Urinary bladder (tissue), 4 donors: ENCODE results near the gene RDH16. TPM values are rescaled to one million over a fixed set of nuclear protein-coding genes. Genes with fewer than 3 reads are reported as not detected.
"Not testable (repeated sequence)": the region's sequence is repeated elsewhere in the genome, so short reads cannot be mapped to it uniquely, and the experiment has no call there.

Experiments
- DNase-seq: peaks from one replicate; pipeline ENCODE4 v3.0.0-alpha.2; 2015; ENCODE audit errors: extremely low spot score
- H3K27ac ChIP-seq: one replicate; pipeline ENCODE4 v1.5.1; 2013; ENCODE audit warnings: low read depth, mild to moderate bottlenecking, moderate library complexity
- H3K36me3 ChIP-seq: one replicate; pipeline ENCODE4 v1.6.1; 2013; ENCODE audit warnings: mild to moderate bottlenecking, moderate library complexity; ENCODE audit not compliant: insufficient read depth
- H3K4me1 ChIP-seq: one replicate; pipeline ENCODE4 v1.6.1; 2013; ENCODE audit warnings: mild to moderate bottlenecking, moderate library complexity; ENCODE audit not compliant: insufficient read depth
- H3K4me3 ChIP-seq: one replicate; pipeline ENCODE4 v1.5.1; 2013; ENCODE audit warnings: low read depth, low read length
- WGBS: extraction: QIAGEN DNeasy Blood & Tissue Kit; methylation state at CpG from one replicate; pipeline ENCODE4 v1.1.7; 2013; 5-methylcytosine and 5-hydroxymethylcytosine counted together
- polyA plus RNA-seq: library from polyadenylated mRNA; stranded (reverse); fragments of 200-250 nt; gene quantifications from one replicate; pipeline ENCODE4 v1.2.3, GENCODE V29; 2013
- total RNA-seq: library from RNA; depleted of rRNA; stranded (reverse); fragments of >200 nt; gene quantifications from one replicate; pipeline ENCODE4 v1.2.3, GENCODE V29; 2014
- donor health status: healthy with polysubstance abuse.
- donor health status: healthy.

RDH16 gene
- total and polyA plus RNA-seq, 2 donors = 0.32 to 0.58 TPM

DNA sequence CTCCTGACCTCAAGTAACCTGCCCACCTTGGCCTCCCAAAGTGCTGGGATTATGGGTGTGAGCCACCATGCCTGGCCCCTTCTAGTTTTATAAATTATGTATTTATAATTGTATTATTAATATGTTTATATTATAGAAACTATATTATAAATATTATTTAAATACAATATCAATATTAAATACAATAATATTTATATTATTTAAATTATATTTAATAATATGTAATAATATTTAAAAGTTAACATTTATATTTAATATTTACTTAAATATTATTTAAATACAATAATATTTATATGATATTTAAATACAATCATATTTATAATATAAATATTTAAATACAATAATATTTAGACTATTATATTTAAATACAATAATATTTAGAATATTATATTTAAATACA, 43.2 kb downstream of the RDH16 start:
- no peak overlapping the region for H3K4me3 ChIP-seq
- no peaks in the 10 kb centered on the region for H3K36me3 ChIP-seq
- H3K4me1 ChIP-seq = no peaks in the 10 kb centered on the region
- DNase-seq = no peak
- no peak overlapping the region for H3K27ac ChIP-seq

DNA sequence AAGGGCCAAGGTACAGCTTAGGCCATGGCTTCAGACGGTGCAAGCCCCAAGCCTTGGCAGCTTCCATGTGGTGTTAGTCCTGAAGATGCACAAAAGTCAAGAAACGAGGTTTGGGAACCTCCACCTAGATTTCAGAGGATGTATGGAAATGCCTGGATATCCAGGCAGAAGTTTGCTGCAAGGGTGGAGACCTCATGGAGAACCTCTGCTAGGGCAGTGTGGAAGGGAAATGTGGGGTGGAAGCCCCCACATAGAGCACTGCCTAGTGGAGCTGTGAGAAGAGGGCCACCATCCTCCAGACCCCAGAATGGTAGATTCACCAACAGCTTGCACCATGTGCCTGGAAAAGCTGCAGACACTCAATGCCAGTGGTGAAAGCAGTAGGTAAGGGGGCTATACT, 48.0 kb downstream of the RDH16 start:
- 65% methylated on average over 2 of the region's 2 CpGs for WGBS
- not testable (repeated sequence) for DNase-seq, H3K27ac ChIP-seq, H3K36me3 ChIP-seq, H3K4me1 ChIP-seq, H3K4me3 ChIP-seq

DNA sequence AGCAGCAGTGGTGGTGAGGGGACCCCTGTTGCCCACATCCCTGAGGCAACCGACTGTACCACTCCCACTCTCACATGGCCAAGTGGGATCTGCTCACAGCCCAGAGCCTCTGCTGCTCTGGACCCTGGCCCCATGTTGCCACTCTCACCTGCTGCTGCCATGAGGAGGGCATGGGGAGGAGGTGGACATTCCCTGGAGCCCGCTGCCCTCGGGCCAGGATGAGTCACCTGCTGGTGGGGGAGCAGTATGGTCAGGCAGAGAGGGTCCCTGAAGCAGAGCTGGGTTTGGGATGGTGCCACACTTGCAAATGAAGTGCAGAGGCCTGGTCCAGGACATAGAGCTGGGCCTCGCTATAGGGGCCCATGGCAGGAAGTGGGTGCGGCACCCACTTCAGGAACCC, 49.3 kb downstream of the RDH16 start:
- 74% methylated on average over 5 of the region's 5 CpGs for WGBS
- DNase-seq = no peak
- no peak overlapping the region for H3K27ac ChIP-seq
- H3K4me1 ChIP-seq = no peaks in the 10 kb centered on the region
- no peaks in the 10 kb centered on the region for H3K36me3 ChIP-seq
- H3K4me3 ChIP-seq = no peak overlapping the region

DNA sequence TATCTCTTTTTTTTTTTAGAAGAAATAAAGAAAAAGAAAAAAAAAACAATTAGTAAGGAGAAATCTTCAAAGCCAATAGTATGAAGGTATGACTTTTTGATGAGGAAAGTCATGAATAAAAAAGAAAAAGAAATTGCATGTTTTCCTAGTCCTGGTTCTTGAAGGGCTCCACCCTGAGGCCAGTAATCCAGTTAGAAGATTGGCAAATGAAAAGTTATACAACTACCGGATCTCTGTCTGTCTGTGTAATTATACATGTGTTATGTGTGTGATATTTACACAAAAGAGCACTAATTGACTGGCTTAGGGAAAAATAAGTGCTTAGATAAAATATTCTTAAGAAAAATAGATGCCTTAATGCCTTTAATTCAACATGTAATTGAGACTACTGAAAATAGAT, 51.6 kb downstream of the RDH16 start:
- H3K36me3 ChIP-seq = no peaks in the 10 kb centered on the region
- WGBS = 74% methylated on average over 1 of the region's 1 CpG
- H3K4me3 ChIP-seq = no peak overlapping the region
- H3K27ac ChIP-seq = no peak overlapping the region
- no peaks in the 10 kb centered on the region for H3K4me1 ChIP-seq
- no peak for DNase-seq

DNA sequence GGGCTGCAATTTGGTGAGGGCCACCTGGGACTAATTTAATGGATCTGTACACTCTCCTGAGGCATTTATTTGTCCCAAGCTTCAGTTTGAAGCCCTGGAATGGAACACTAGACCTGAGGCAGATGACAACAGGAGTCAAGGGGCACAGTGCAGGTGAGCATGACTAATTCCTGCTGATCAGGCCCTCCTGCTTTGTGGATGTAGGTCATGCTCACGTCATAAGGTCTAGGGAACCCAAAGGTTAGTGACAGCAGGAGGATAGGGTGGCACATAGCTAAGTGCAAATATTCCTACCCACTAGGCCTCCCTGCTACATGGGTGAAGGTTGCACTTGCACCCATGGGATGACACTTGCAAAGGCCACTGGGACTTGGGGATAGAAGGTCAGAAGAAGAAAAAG, 54.0 kb downstream of the RDH16 start:
- DNase-seq = no peak
- H3K27ac ChIP-seq = no peak overlapping the region
- 35% methylated on average over 1 of the region's 1 CpG for WGBS
- no peaks in the 10 kb centered on the region for H3K4me1 ChIP-seq
- no peaks in the 10 kb centered on the region for H3K36me3 ChIP-seq
- H3K4me3 ChIP-seq = no peak overlapping the region

Other genes starting within 250 kb of the RDH16 start
- 1,052 TPM for gene NACA, start 232.3 kb downstream of the RDH16 start, total RNA-seq
- gene NACA, start 232.3 kb downstream of the RDH16 start, polyA plus RNA-seq = 1,683 TPM
- 23.2 TPM for gene PRIM1, start 205.3 kb downstream of the RDH16 start, total RNA-seq
- 6.2 TPM for gene PRIM1, start 205.3 kb downstream of the RDH16 start, polyA plus RNA-seq
- 5.8 TPM for gene HSD17B6, start 194.3 kb downstream of the RDH16 start, total RNA-seq
- gene HSD17B6, start 194.3 kb downstream of the RDH16 start, polyA plus RNA-seq = 91.8 TPM
- gene SDR9C7, start 23.2 kb downstream of the RDH16 start, total RNA-seq = not detected
- gene SDR9C7, start 23.2 kb downstream of the RDH16 start, polyA plus RNA-seq = 0.16 TPM
- 6.8 TPM for gene ZBTB39, start 48.9 kb upstream of the RDH16 start, total RNA-seq
- 4.1 TPM for gene ZBTB39, start 48.9 kb upstream of the RDH16 start, polyA plus RNA-seq
- 21.2 TPM for gene TAC3, start 58.9 kb upstream of the RDH16 start, total RNA-seq
- gene TAC3, start 58.9 kb upstream of the RDH16 start, polyA plus RNA-seq = 2.6 TPM
- gene MYO1A, start 92.5 kb upstream of the RDH16 start, total RNA-seq = 0.16 TPM
- 0.18 TPM for gene MYO1A, start 92.5 kb upstream of the RDH16 start, polyA plus RNA-seq
- 18.0 TPM for gene NEMP1, start 121.2 kb upstream of the RDH16 start, total RNA-seq
- 8.5 TPM for gene NEMP1, start 121.2 kb upstream of the RDH16 start, polyA plus RNA-seq
- 25.6 TPM for gene NAB2, start 131.5 kb upstream of the RDH16 start, total RNA-seq
- gene NAB2, start 131.5 kb upstream of the RDH16 start, polyA plus RNA-seq = 39.1 TPM
- 60.5 TPM for gene STAT6, start 153.8 kb upstream of the RDH16 start, total RNA-seq
- gene STAT6, start 153.8 kb upstream of the RDH16 start, polyA plus RNA-seq = 172 TPM
- gene LRP1, start 170.9 kb upstream of the RDH16 start, total RNA-seq = 146 TPM
- gene LRP1, start 170.9 kb upstream of the RDH16 start, polyA plus RNA-seq = 141 TPM
- not detected for gene LRP1-AS, start 190.0 kb upstream of the RDH16 start, total RNA-seq
- gene LRP1-AS, start 190.0 kb upstream of the RDH16 start, polyA plus RNA-seq = not detected